Astrocyte (in vitro differentiated cells and primary cell): ENCODE data around the gene MYO19.

Source experiments
- EZH2 ChIP-seq: IDR thresholded peaks from 2 replicates; pipeline ENCODE4 v1.6.1; 2012; ENCODE audit warnings: mild to moderate bottlenecking, low read length, inconsistent platforms; ENCODE audit not compliant: insufficient read depth
- TF ChIP-seq, protein P1 (sequence below): IDR thresholded peaks from 2 replicates; pipeline ENCODE4 v1.5.1; 2011; ENCODE audit warnings: low read depth, mild to moderate bottlenecking, inconsistent platforms, low read length, moderate library complexity; ENCODE audit not compliant: insufficient read depth

DNA sequence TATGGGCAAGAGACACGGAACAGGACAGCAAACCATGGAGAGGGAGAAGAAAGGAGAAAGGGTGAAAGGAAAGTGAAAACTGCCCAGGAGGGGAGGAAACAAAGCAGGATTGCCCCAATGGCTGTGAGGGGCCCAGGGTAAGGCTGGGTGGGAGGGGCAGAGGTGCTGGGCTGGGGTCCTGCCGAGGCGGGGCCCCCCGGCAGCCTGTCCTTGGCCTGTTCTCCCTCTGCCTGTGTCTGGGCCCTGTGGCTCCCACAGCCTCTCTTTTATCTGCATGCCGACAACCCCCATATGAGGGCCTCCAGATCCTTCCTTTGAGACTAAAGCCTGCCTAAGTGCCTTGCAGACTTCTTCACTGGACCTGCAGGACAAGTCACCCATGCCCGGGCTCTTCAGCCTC lies 32.7 kb downstream of the MYO19 start:
- TF ChIP-seq, protein P1, sequence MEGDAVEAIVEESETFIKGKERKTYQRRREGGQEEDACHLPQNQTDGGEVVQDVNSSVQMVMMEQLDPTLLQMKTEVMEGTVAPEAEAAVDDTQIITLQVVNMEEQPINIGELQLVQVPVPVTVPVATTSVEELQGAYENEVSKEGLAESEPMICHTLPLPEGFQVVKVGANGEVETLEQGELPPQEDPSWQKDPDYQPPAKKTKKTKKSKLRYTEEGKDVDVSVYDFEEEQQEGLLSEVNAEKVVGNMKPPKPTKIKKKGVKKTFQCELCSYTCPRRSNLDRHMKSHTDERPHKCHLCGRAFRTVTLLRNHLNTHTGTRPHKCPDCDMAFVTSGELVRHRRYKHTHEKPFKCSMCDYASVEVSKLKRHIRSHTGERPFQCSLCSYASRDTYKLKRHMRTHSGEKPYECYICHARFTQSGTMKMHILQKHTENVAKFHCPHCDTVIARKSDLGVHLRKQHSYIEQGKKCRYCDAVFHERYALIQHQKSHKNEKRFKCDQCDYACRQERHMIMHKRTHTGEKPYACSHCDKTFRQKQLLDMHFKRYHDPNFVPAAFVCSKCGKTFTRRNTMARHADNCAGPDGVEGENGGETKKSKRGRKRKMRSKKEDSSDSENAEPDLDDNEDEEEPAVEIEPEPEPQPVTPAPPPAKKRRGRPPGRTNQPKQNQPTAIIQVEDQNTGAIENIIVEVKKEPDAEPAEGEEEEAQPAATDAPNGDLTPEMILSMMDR = no peak
- no peak for TF ChIP-seq EZH2
